HepG2 (cell line): Measurements from ENCODE around the gene HLF. TPM values are rescaled to one million over a fixed set of nuclear protein-coding genes. Genes with fewer than 3 reads are reported as not detected.
A peak's percentile ranks its signal among the peaks of the same experiment; 100 is the strongest.

Experiments used
- CC2D1A ChIP-seq: sonication (generic); formaldehyde crosslinking; IDR thresholded peaks from 2 replicates; pipeline ENCODE4 v1.8.1; 2023; ENCODE audit warnings: mild to moderate bottlenecking, missing genetic modification reagents
- CEBPG ChIP-seq: IDR thresholded peaks from 2 replicates; pipeline ENCODE4 v1.6.1; 2016
- ESRRA ChIP-seq: sonication (generic); formaldehyde crosslinking; IDR thresholded peaks from 2 replicates; pipeline ENCODE4 v1.5.1; 2020; ENCODE audit warnings: mild to moderate bottlenecking, low read depth, missing genetic modification reagents
- KLF12 ChIP-seq: sonication (generic); formaldehyde crosslinking; IDR thresholded peaks from 2 replicates; pipeline ENCODE4 v1.4.0; 2020; ENCODE audit warnings: missing genetic modification reagents, borderline replicate concordance
- MED1 ChIP-seq: sonication (generic); formaldehyde crosslinking; IDR thresholded peaks from 2 replicates; pipeline ENCODE4 v1.4.0; 2020; ENCODE audit warnings: missing genetic modification reagents
- MYC ChIP-seq: sonication (generic); formaldehyde crosslinking; IDR thresholded peaks from 2 replicates; pipeline ENCODE4 v1.9.0; 2021; ENCODE audit warnings: missing genetic modification reagents, borderline replicate concordance
- PCBP1 ChIP-seq: fragments of 200-400 bp; formaldehyde crosslinking; IDR thresholded peaks from 2 replicates; pipeline ENCODE4 v1.6.1; 2017; ENCODE audit warnings: mild to moderate bottlenecking, low read depth, low read length, borderline replicate concordance
- RBM22 ChIP-seq: fragments of 200-400 bp; formaldehyde crosslinking; optimal IDR thresholded peaks from 2 replicates; pipeline ENCODE3; 2017; ENCODE audit warnings: mild to moderate bottlenecking, low read length, moderate library complexity
- ZC3H13 ChIP-seq: sonication (generic); formaldehyde crosslinking; IDR thresholded peaks from 2 replicates; pipeline ENCODE4 v1.8.1; 2023; ENCODE audit warnings: mild to moderate bottlenecking, missing genetic modification reagents, moderate library complexity
- ZFP82 ChIP-seq: sonication (generic); formaldehyde crosslinking; IDR thresholded peaks from 2 replicates; pipeline ENCODE4 v1.5.1; 2020; ENCODE audit warnings: mild to moderate bottlenecking, missing genetic modification reagents, borderline replicate concordance
- ZNF441 ChIP-seq: sonication (generic); formaldehyde crosslinking; IDR thresholded peaks from 2 replicates; pipeline ENCODE4 v1.7.0; 2021; ENCODE audit warnings: missing genetic modification reagents, borderline replicate concordance
- ZNF607 ChIP-seq: sonication (generic); formaldehyde crosslinking; IDR thresholded peaks from 2 replicates; pipeline ENCODE4 v1.5.1; 2020; ENCODE audit warnings: missing genetic modification reagents, mild to moderate bottlenecking, borderline replicate concordance
- ZNF775 ChIP-seq: sonication (generic); formaldehyde crosslinking; IDR thresholded peaks from 2 replicates; pipeline ENCODE4 v1.4.0; 2020; ENCODE audit warnings: missing genetic modification reagents, mild to moderate bottlenecking, moderate library complexity, borderline replicate concordance
- ZSCAN29 ChIP-seq: sonication (generic); formaldehyde crosslinking; conservative IDR thresholded peaks from 2 replicates; pipeline ENCODE4 v1.4.0; 2020; ENCODE audit warnings: mild to moderate bottlenecking, missing genetic modification reagents
- polyA plus RNA-seq, 8 experiments: library from polyadenylated mRNA; depleted of rRNA in 3 of 8; stranded (reverse) in 7 of 8; unstranded in 1 of 8; fragments of >200 nt; fragmentation: Illumina TruSeq in 4 of 8; extraction: Trizol in 4 of 8; gene quantifications; 2 replicates each; pipeline versions ENCODE4 v1.2.1 to v1.2.3, GENCODE V29; 2011 to 2016; ENCODE audit warnings: low read depth in 4 of 8, missing spikeins in 1 of 8, mixed read lengths in 1 of 8; ENCODE audit not compliant: insufficient read depth in 1 of 8
- total RNA-seq, 5 experiments: library from RNA; depleted of rRNA; stranded (reverse); fragments of >200 nt; fragmentation: Illumina TruSeq; extraction: Trizol; gene quantifications; 2 replicates each; pipeline ENCODE4 v1.2.3, GENCODE V29; 2016; ENCODE audit warnings: low read depth in 1 of 5
- TF ChIP-seq, protein P1 (sequence below): sonication (generic); formaldehyde crosslinking; IDR thresholded peaks from 2 replicates; pipeline ENCODE4 v1.5.1; 2020; ENCODE audit warnings: missing genetic modification reagents, mild to moderate bottlenecking, borderline replicate concordance
- TF ChIP-seq, protein P2 (sequence below): sonication (generic); formaldehyde crosslinking; IDR thresholded peaks from 2 replicates; pipeline ENCODE4 v1.4.0; 2020; ENCODE audit warnings: missing genetic modification reagents
- TF ChIP-seq, protein P3 (sequence below): sonication (generic); formaldehyde crosslinking; IDR thresholded peaks from 2 replicates; pipeline ENCODE4 v1.4.0; 2020; ENCODE audit warnings: mild to moderate bottlenecking, missing genetic modification reagents
- TF ChIP-seq, protein P4 (sequence below): sonication (generic); formaldehyde crosslinking; IDR thresholded peaks from 2 replicates; pipeline ENCODE4 v1.4.0; 2020; ENCODE audit warnings: missing genetic modification reagents

The HLF gene
- total and polyA plus RNA-seq, 2 of the 13 experiments (the other 11 are each of a cell fraction or from before 2014, with no cell fraction given), result 202 to 346 TPM

DNA sequence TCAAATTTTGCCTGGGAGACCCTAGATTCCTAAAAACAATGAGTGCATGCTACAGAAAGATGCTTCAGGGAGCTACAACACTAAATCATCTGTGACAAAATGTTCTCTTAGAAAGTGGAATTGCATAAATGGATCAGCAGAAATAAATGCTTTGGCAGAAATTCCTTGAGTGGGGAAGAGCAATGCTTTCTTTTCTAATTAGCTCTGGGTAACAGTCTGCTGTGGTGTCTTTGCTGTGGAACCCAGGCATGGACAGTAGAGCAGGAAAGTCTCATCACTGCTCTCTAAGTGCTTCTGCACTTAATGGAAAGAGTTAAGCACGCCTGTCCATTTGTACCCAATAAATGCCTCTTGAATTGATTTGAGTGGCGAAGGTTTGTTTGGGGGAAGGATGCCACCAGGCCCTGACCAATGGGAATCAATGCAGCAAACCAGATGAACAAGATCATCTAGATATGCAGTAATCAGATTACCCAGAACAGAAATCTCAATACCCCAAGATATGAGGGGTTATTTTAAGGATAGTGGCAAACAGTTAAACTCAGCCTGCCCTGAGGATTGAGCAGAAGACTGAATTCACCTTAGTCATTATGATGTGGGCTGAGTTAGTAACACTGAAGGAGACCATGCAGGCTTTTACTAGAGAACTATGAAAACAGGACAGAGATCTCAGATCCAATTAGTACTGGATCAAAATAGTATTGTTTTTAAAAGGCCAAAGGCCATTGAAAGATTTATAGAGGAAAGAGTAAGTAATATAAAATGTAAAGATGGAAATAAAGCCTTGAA is 13.6 kb downstream of the HLF start (continued):
- TF ChIP-seq, protein P1, sequence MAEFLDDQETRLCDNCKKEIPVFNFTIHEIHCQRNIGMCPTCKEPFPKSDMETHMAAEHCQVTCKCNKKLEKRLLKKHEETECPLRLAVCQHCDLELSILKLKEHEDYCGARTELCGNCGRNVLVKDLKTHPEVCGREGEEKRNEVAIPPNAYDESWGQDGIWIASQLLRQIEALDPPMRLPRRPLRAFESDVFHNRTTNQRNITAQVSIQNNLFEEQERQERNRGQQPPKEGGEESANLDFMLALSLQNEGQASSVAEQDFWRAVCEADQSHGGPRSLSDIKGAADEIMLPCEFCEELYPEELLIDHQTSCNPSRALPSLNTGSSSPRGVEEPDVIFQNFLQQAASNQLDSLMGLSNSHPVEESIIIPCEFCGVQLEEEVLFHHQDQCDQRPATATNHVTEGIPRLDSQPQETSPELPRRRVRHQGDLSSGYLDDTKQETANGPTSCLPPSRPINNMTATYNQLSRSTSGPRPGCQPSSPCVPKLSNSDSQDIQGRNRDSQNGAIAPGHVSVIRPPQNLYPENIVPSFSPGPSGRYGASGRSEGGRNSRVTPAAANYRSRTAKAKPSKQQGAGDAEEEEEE, result no peak
- TF ChIP-seq, protein P2, sequence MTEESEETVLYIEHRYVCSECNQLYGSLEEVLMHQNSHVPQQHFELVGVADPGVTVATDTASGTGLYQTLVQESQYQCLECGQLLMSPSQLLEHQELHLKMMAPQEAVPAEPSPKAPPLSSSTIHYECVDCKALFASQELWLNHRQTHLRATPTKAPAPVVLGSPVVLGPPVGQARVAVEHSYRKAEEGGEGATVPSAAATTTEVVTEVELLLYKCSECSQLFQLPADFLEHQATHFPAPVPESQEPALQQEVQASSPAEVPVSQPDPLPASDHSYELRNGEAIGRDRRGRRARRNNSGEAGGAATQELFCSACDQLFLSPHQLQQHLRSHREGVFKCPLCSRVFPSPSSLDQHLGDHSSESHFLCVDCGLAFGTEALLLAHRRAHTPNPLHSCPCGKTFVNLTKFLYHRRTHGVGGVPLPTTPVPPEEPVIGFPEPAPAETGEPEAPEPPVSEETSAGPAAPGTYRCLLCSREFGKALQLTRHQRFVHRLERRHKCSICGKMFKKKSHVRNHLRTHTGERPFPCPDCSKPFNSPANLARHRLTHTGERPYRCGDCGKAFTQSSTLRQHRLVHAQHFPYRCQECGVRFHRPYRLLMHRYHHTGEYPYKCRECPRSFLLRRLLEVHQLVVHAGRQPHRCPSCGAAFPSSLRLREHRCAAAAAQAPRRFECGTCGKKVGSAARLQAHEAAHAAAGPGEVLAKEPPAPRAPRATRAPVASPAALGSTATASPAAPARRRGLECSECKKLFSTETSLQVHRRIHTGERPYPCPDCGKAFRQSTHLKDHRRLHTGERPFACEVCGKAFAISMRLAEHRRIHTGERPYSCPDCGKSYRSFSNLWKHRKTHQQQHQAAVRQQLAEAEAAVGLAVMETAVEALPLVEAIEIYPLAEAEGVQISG (CRISPR knock-in tag), result no peak
- no peak for TF ChIP-seq ZC3H13 (CRISPR knock-in tag)
- TF ChIP-seq ESRRA (CRISPR knock-in tag), result no peak
- no peak for TF ChIP-seq ZFP82
- TF ChIP-seq KLF12 (CRISPR knock-in tag), result no peak
- TF ChIP-seq, protein P3, sequence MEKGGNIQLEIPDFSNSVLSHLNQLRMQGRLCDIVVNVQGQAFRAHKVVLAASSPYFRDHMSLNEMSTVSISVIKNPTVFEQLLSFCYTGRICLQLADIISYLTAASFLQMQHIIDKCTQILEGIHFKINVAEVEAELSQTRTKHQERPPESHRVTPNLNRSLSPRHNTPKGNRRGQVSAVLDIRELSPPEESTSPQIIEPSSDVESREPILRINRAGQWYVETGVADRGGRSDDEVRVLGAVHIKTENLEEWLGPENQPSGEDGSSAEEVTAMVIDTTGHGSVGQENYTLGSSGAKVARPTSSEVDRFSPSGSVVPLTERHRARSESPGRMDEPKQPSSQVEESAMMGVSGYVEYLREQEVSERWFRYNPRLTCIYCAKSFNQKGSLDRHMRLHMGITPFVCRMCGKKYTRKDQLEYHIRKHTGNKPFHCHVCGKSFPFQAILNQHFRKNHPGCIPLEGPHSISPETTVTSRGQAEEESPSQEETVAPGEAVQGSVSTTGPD (CRISPR knock-in tag), result no peak
- no peak for TF ChIP-seq MYC
- TF ChIP-seq ZNF607, result no peak
- no peak for TF ChIP-seq CEBPG
- TF ChIP-seq PCBP1, result no peak
- TF ChIP-seq ZNF775 (CRISPR knock-in tag), result no peak
- TF ChIP-seq, protein P4, sequence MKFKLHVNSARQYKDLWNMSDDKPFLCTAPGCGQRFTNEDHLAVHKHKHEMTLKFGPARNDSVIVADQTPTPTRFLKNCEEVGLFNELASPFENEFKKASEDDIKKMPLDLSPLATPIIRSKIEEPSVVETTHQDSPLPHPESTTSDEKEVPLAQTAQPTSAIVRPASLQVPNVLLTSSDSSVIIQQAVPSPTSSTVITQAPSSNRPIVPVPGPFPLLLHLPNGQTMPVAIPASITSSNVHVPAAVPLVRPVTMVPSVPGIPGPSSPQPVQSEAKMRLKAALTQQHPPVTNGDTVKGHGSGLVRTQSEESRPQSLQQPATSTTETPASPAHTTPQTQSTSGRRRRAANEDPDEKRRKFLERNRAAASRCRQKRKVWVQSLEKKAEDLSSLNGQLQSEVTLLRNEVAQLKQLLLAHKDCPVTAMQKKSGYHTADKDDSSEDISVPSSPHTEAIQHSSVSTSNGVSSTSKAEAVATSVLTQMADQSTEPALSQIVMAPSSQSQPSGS (CRISPR knock-in tag), result no peak
- 0 out of 2 replicates have a peak, but pooled peaks have one; percentile 28 for TF ChIP-seq CC2D1A (CRISPR knock-in tag)
- peak; percentile 93 for TF ChIP-seq RBM22
- no peak for TF ChIP-seq ZNF441 (CRISPR knock-in tag)
- no peak for TF ChIP-seq ZSCAN29 (CRISPR knock-in tag)
- TF ChIP-seq MED1 (CRISPR knock-in tag), result no peak
